ENCODE data around the gene CCDC87.

DNA sequence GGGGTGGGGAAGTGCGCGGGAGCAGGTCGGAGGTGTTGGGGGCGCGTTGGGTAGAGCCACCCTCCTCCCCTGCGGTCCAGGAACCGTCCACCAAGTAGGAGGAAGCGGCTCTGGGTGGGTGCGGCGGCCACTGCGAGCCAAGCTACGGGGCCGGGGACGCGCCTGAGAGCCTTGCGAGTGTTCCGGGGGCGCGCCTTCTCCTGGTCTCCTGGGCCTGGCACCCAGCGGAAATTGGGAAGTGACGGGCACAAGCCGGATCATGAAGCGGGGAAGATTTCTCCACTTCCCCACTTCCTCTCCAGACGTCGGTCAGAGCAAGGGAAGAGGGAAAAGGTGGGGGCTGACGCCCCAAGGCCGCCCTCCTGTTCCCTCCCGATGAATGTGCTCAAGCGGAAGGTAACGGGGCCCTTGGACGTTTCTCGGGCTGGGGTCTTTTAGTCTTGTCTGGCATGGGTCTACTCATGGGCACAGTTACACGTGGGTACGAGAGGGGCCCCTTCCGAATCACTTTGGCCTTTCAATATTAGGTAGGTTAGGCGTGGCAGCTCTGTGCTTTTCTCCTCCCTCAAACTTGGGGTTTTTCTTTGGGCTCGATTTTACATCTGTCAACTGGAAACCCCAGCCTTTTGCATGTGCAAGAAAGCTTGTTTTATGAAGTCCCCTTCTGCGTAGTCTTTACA is 24.4 kb upstream of the CCDC87 start:
- TF ChIP-seq, protein P1, sequence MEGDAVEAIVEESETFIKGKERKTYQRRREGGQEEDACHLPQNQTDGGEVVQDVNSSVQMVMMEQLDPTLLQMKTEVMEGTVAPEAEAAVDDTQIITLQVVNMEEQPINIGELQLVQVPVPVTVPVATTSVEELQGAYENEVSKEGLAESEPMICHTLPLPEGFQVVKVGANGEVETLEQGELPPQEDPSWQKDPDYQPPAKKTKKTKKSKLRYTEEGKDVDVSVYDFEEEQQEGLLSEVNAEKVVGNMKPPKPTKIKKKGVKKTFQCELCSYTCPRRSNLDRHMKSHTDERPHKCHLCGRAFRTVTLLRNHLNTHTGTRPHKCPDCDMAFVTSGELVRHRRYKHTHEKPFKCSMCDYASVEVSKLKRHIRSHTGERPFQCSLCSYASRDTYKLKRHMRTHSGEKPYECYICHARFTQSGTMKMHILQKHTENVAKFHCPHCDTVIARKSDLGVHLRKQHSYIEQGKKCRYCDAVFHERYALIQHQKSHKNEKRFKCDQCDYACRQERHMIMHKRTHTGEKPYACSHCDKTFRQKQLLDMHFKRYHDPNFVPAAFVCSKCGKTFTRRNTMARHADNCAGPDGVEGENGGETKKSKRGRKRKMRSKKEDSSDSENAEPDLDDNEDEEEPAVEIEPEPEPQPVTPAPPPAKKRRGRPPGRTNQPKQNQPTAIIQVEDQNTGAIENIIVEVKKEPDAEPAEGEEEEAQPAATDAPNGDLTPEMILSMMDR (IDR thresholded peaks at IDR 0.05; ENCODE audit: low read depth, low read length, missing input control): no peak
- TF ChIP-seq REST (IDR thresholded peaks at IDR 0.05): no peak
- TF ChIP-seq, protein P2, sequence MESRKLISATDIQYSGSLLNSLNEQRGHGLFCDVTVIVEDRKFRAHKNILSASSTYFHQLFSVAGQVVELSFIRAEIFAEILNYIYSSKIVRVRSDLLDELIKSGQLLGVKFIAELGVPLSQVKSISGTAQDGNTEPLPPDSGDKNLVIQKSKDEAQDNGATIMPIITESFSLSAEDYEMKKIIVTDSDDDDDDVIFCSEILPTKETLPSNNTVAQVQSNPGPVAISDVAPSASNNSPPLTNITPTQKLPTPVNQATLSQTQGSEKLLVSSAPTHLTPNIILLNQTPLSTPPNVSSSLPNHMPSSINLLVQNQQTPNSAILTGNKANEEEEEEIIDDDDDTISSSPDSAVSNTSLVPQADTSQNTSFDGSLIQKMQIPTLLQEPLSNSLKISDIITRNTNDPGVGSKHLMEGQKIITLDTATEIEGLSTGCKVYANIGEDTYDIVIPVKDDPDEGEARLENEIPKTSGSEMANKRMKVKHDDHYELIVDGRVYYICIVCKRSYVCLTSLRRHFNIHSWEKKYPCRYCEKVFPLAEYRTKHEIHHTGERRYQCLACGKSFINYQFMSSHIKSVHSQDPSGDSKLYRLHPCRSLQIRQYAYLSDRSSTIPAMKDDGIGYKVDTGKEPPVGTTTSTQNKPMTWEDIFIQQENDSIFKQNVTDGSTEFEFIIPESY (IDR thresholded peaks at IDR 0.05): no peak
- peak in 1 of 2 donors; percentile 10 for TF ChIP-seq EGR1 (IDR thresholded peaks at IDR 0.05; ENCODE audit: low read depth in 2 of 2)
- no peak for TF ChIP-seq MAX (IDR thresholded peaks at IDR 0.05)
- no peak for TF ChIP-seq TAF1 (conservative IDR thresholded peaks at IDR 0.05)
- TF ChIP-seq HNF4A (conservative IDR thresholded peaks at IDR 0.05): no peak
- TF ChIP-seq NR2F2 (IDR thresholded peaks at IDR 0.05): no peak
- no peak for TF ChIP-seq SP1 (IDR thresholded peaks at IDR 0.05)
- no peak for TF ChIP-seq YY1 (IDR thresholded peaks at IDR 0.05)
- TF ChIP-seq RXRA (IDR thresholded peaks at IDR 0.05): no peak
- TF ChIP-seq RAD21 (IDR thresholded peaks at IDR 0.05): no peak
- TF ChIP-seq ATF3 (IDR thresholded peaks at IDR 0.05): no peak
- no peak for TF ChIP-seq FOXA1 (IDR thresholded peaks at IDR 0.05)

All from liver (tissue), 3 donors.